HG02938 (cell line): ENCODE results near the gene LRRC8A.
"Not testable (repeated sequence)": the region's sequence is repeated elsewhere in the genome, so short reads cannot be mapped to it uniquely, and the experiment has no call there.

Experiments used
- ATAC-seq: cut with Tn5 transposase; IDR thresholded peaks from one replicate; pipeline ENCODE4 v1.9.1; 2021; ENCODE audit warnings: mild to moderate bottlenecking, moderate library complexity; ENCODE audit not compliant: unreplicated experiment

The LRRC8A gene

GRCh38 chr9:128947527-128948301, 65.8 kb downstream of the LRRC8A start, which contains the start of the genes DOLK and NUP188:
TSS of gene DOLK (minus strand) at chr9:128947603. CDS start at chr9:128947303, 300 bp downstream.
TSS of gene NUP188 (plus strand) at chr9:128947699. CDS start at chr9:128947720, 21 bp downstream.
- ATAC-seq, result peak; percentile 64

- not testable (repeated sequence) for ATAC-seq
Observed at GRCh38 chr9:128961403-128961802, 79.5 kb downstream of the LRRC8A start.
